ENCODE data around the gene VSTM2B.

DNA sequence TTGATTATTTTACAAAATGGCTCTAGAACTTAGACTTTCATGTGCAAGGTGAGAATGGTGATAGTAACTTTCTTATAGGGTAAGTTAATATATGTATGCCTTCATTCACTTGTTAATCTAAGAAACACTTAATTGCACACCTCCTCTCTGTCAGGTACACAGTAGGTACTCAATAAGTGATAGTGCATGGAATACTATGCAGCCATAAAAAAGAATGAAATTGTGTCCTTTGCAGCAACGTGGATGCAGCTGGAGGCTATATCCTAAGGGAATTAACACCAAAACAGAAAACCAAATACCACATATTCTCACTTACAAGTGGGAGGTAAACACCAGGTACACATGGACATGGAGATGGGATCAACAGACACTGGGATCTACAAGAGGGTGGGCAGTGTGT, 17.6 kb upstream of the VSTM2B start:
- TF ChIP-seq EZH2 (IDR thresholded peaks at IDR 0.05; ENCODE audit: low read length), result no peak
- TF ChIP-seq, protein P1, sequence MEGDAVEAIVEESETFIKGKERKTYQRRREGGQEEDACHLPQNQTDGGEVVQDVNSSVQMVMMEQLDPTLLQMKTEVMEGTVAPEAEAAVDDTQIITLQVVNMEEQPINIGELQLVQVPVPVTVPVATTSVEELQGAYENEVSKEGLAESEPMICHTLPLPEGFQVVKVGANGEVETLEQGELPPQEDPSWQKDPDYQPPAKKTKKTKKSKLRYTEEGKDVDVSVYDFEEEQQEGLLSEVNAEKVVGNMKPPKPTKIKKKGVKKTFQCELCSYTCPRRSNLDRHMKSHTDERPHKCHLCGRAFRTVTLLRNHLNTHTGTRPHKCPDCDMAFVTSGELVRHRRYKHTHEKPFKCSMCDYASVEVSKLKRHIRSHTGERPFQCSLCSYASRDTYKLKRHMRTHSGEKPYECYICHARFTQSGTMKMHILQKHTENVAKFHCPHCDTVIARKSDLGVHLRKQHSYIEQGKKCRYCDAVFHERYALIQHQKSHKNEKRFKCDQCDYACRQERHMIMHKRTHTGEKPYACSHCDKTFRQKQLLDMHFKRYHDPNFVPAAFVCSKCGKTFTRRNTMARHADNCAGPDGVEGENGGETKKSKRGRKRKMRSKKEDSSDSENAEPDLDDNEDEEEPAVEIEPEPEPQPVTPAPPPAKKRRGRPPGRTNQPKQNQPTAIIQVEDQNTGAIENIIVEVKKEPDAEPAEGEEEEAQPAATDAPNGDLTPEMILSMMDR (optimal IDR thresholded peaks at IDR 0.05 in 1 of 3, IDR thresholded peaks at IDR 0.05 in 1 of 3, conservative IDR thresholded peaks at IDR 0.05 in 1 of 3; ENCODE audit: extremely low read depth in 1 of 3, insufficient read depth in 2 of 3, low read length in 3 of 3), result no peak
